ENCODE measurements around the gene MGAT5.

The MGAT5 gene

GRCh38 chr2:134460583-134460998 lies 206.7 kb downstream of the MGAT5 start:
- H3K4me3 ChIP-seq (ENCODE audit: low read depth, low read length): no peak overlapping the region
- DNase-seq (ENCODE audit: low read depth): peak; percentile 62
- TF ChIP-seq CTCF (IDR thresholded peaks at IDR 0.05; ENCODE audit: low read depth, low read length) (peak; percentile 49), MYC (IDR thresholded peaks at IDR 0.05; ENCODE audit: low read depth, low read length) (no peak)

DNA sequence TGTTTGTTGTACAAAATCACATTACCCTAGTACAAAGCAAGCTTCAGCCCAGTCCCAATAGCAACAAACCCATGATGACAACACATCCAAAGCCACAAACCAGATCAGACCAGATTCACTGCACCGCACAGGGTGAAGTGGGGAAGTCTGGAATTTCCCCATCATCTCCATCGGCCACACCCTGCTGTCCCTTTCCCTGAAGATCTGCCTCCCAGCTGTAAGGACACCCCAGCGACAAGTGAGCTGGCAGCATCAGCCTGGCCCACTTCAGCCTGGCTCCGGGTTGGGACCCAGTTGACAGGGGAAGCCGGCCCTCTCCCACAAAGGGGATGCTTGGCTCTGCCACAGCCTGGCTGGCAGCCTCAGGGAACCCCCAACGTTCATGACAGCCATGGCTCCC lies 207.6 kb downstream of the MGAT5 start:
- no peak overlapping the region for H3K4me3 ChIP-seq (ENCODE audit: low read depth, low read length)
- TF ChIP-seq POLR2A (IDR thresholded peaks at IDR 0.05; ENCODE audit: extremely low read depth, insufficient read length) (no peak), CTCF (IDR thresholded peaks at IDR 0.05; ENCODE audit: low read depth, low read length) (no peak), MAX (IDR thresholded peaks at IDR 0.05; ENCODE audit: low read depth, low read length) (no peak), MYC (IDR thresholded peaks at IDR 0.05; ENCODE audit: low read depth, low read length) (no peak)
- no peak for DNase-seq (ENCODE audit: low read depth)

DNA sequence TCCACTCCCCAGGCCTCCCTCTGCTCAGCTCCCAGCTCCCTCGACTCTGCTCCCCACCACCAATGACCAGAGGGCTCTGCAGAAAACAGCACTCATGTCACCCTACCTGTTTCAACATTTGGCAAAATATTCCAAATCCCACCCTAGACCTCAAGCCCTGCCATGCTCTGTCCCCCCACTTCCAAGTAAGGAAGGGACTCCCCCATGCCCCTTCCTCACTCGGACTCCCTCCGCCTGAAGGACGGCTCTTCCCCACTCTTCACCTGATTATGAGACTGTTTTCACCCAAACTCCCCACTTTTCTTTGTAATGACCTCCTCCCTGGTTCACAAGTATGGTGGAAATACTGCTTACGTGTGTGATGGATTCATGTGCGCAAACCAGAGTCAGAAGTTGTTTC lies 208.4 kb downstream of the MGAT5 start:
- no peak overlapping the region for H3K4me3 ChIP-seq (ENCODE audit: low read depth, low read length)
- TF ChIP-seq MYC (IDR thresholded peaks at IDR 0.05; ENCODE audit: low read depth, low read length): no peak
- no peak for DNase-seq (ENCODE audit: low read depth)

- no peak overlapping the region for H3K4me3 ChIP-seq (ENCODE audit: low read depth, low read length)
- TF ChIP-seq CTCF (IDR thresholded peaks at IDR 0.05; ENCODE audit: low read depth, low read length) (no peak), MAX (IDR thresholded peaks at IDR 0.05; ENCODE audit: low read depth, low read length) (no peak), MYC (IDR thresholded peaks at IDR 0.05; ENCODE audit: low read depth, low read length) (no peak), POLR2A (IDR thresholded peaks at IDR 0.05; ENCODE audit: extremely low read depth, insufficient read length) (no peak)
Measured at GRCh38 chr2:134462791-134463698, 209.2 kb downstream of the MGAT5 start.

DNA sequence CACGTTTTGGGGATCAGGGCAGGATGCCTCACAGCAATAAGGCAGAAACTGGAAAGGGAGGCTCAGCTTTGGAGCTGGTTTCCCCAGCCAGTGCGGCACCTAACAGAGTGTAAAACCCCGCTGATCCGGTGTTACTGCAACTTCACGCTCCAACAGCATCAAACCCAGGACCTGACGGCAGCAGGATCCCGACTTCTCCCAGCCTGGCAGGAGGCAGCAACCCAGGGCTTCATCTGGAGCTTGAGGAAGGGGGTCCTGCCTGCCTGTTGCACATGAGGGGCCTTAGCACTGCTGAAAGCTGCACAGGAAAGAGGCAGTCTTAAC lies 209.8 kb downstream of the MGAT5 start:
- no peak for DNase-seq (ENCODE audit: low read depth)
- TF ChIP-seq MAX (IDR thresholded peaks at IDR 0.05; ENCODE audit: low read depth, low read length): no peak
- TF ChIP-seq CTCF (IDR thresholded peaks at IDR 0.05; ENCODE audit: low read depth, low read length): no peak
- no peak for TF ChIP-seq MYC (IDR thresholded peaks at IDR 0.05; ENCODE audit: low read depth, low read length)
- TF ChIP-seq POLR2A (IDR thresholded peaks at IDR 0.05; ENCODE audit: extremely low read depth, insufficient read length): no peak
- H3K4me3 ChIP-seq (ENCODE audit: low read depth, low read length): no peak overlapping the region

More at GRCh38 chr2:134462791-134463698, 209.2 kb downstream of the MGAT5 start:
- no peak for DNase-seq (ENCODE audit: low read depth)

DNA sequence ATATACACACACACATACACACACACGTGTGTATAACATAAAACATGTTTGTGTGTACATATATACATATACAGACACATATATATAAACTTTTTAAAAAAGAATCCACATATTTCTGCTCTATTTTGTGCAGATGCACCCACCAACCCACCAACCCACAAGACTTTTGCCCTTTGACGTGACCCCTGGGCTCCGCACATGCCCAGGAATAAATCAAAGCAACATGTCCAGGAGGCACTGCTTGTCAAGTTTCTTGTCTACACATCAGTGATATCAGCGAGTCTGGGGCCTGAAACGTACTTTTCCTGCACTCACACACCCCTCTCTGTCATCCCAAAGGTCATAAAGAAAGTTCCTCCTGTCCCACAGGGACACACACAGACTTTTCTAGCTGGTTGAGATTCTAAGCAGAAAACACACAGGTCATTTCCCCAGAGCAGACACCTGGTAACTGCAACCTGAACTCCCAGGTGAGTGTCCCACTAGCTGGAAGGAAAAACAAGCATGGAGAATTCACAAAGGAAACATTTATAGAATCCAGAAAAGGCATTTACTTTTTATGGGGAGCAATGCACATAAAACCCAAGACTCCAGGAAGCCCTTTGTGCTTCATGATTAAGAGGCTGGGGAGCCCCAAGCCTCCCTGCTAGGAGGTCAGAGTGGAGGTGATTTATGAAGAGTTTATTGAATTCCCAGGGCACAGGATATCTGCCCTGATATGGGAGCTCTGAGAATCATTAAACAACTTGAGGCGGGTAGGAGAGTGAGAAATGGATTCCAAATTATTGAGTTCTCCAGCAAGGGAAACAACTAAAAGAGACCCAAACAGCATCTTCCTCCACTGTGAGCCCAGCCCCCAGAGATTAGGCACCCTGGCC lies 211.6 kb downstream of the MGAT5 start:
- no peak overlapping the region for H3K4me3 ChIP-seq (ENCODE audit: low read depth, low read length)
- TF ChIP-seq POLR2A (IDR thresholded peaks at IDR 0.05; ENCODE audit: extremely low read depth, insufficient read length) (no peak), MYC (IDR thresholded peaks at IDR 0.05; ENCODE audit: low read depth, low read length) (no peak), MAX (IDR thresholded peaks at IDR 0.05; ENCODE audit: low read depth, low read length) (no peak), CTCF (IDR thresholded peaks at IDR 0.05; ENCODE audit: low read depth, low read length) (no peak)
- no peak for DNase-seq (ENCODE audit: low read depth)

Measured in NB4 (cell line).